ENCODE measurements around the gene CDC42SE2. TPM values are rescaled to one million over a fixed set of nuclear protein-coding genes. Genes with fewer than 3 reads are reported as not detected.

CDC42SE2 gene
- total RNA-seq, 2 experiments from 2014 or later: 68.3 to 99.6 TPM

GRCh38 chr5:131419877-131420276 lies 156.0 kb downstream of the CDC42SE2 start:
- Mint-ChIP-seq H3K27me3 (no peaks in the 10 kb centered on the region), H3K4me1 (peaks cover 29% of the 10 kb centered on the region), H3K4me3 (no peak overlapping the region), H3K27ac (peak overlapping the region; percentile 71), H3K9me3 (ENCODE audit: low read depth) (no peaks in the 10 kb centered on the region), H3K36me3 (ENCODE audit: low read depth) (peaks cover 18% of the 10 kb centered on the region)
- no peak for DNase-seq
- ChIA-PET CTCF (interaction anchor here (0.9 to 1.0 kb wide), 3 partner anchors 14 to 549 kb away, joined by 3 to 4 read pairs (median 3); no protein-coding TSS in a partner anchor), POLR2A (no interaction called here)
- intact Hi-C loops (cut with DNase I, micrococcal nuclease): loop anchor here (5.0 to 10.0 kb wide), 4 partner anchors 38 to 1313 kb away; no protein-coding TSS in a partner anchor
- no peak for ATAC-seq

- Mint-ChIP-seq H3K27ac (peak overlapping the region; percentile 39), H3K4me1 (peaks cover 15% of the 10 kb centered on the region), H3K27me3 (no peaks in the 10 kb centered on the region), H3K9me3 (ENCODE audit: low read depth) (no peaks in the 10 kb centered on the region), H3K36me3 (ENCODE audit: low read depth) (peaks cover 30% of the 10 kb centered on the region), H3K4me3 (no peak overlapping the region)
- DNase-seq (no peak), ATAC-seq (no peak)
- intact Hi-C loops (cut with DNase I, micrococcal nuclease): loop anchor here (5.0 to 10.0 kb wide), 2 partner anchors 582 to 584 kb away; no protein-coding TSS in a partner anchor
- CTCF ChIA-PET: interaction anchor here (0.6 to 2.3 kb wide), 12 partner anchors 9 to 585 kb away, joined by 3 to 8 read pairs (median 4); no protein-coding TSS in a partner anchor
- POLR2A ChIA-PET: no interaction called here
Measured at GRCh38 chr5:131423056-131423455, 159.2 kb downstream of the CDC42SE2 start.

GRCh38 chr5:131426011-131426410 lies 162.2 kb downstream of the CDC42SE2 start:
- Mint-ChIP-seq H3K4me1 (peaks cover 11% of the 10 kb centered on the region), H3K27ac (no peak overlapping the region), H3K9me3 (ENCODE audit: low read depth) (no peaks in the 10 kb centered on the region), H3K4me3 (no peak overlapping the region), H3K36me3 (ENCODE audit: low read depth) (peaks cover 49% of the 10 kb centered on the region), H3K27me3 (no peaks in the 10 kb centered on the region)
- intact Hi-C loops (cut with DNase I, micrococcal nuclease): loop anchor here in 1 of 2 experiments (10.0 kb wide), 1 partner anchor 579 kb away; no protein-coding TSS in a partner anchor
- ATAC-seq (no peak), DNase-seq (no peak)
- CTCF ChIA-PET: interaction anchor here (0.7 to 1.2 kb wide), 2 partner anchors 11 to 582 kb away, joined by 3 to 5 read pairs; no protein-coding TSS in a partner anchor
- POLR2A ChIA-PET: no interaction called here

- no peaks in the 10 kb centered on the region for H3K9me3 Mint-ChIP-seq (ENCODE audit: low read depth)
- ATAC-seq (no peak), DNase-seq (no peak)
- H3K4me3 Mint-ChIP-seq: no peak overlapping the region
- H3K36me3 Mint-ChIP-seq (ENCODE audit: low read depth): peaks cover 64% of the 10 kb centered on the region
- peaks cover 8% of the 10 kb centered on the region for H3K4me1 Mint-ChIP-seq
- intact Hi-C loops (cut with DNase I, micrococcal nuclease): no loop called here
- ChIA-PET POLR2A (interaction anchor here (0.5 kb wide), 1 partner anchor 13 kb away, joined by 3 read pairs; no protein-coding TSS in a partner anchor), CTCF (interaction anchor here (1.2 kb wide), 1 partner anchor 577 kb away, joined by 3 read pairs; no protein-coding TSS in a partner anchor)
- peak overlapping the region; percentile 25 for H3K27ac Mint-ChIP-seq
- H3K27me3 Mint-ChIP-seq: no peaks in the 10 kb centered on the region
Measured at GRCh38 chr5:131430794-131431193, 166.9 kb downstream of the CDC42SE2 start.

GRCh38 chr5:131431794-131432193 lies 167.9 kb downstream of the CDC42SE2 start:
- H3K27ac Mint-ChIP-seq: no peak overlapping the region
- no peak for ATAC-seq
- H3K27me3 Mint-ChIP-seq: no peaks in the 10 kb centered on the region
- DNase-seq: no peak
- no peaks in the 10 kb centered on the region for H3K9me3 Mint-ChIP-seq (ENCODE audit: low read depth)
- H3K4me3 Mint-ChIP-seq: no peak overlapping the region
- ChIA-PET CTCF (interaction anchor here (1.2 kb wide), 1 partner anchor 576 kb away, joined by 3 read pairs; no protein-coding TSS in a partner anchor), POLR2A (no interaction called here)
- H3K36me3 Mint-ChIP-seq (ENCODE audit: low read depth): peaks cover 61% of the 10 kb centered on the region
- intact Hi-C loops (cut with DNase I, micrococcal nuclease): no loop called here
- peaks cover 4% of the 10 kb centered on the region for H3K4me1 Mint-ChIP-seq

DNA sequence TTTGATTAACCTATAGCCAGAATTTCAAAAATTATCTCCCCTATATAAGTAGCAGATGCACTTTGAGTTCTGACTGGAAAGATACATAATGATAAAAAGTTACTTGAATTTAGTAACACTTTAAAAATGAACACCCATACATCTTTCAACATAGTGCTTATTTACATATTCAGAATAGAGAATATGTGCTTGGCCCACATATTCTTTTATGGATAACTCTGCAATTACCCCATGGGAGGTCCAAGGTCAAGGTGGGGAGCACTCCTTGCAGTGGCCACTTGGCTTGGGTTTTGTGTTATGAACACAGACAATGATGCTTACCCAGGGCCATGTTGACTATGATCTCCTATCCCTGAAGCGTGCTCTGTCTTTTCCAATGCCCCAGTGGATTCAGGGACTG lies 169.3 kb downstream of the CDC42SE2 start:
- Mint-ChIP-seq H3K27me3 (no peaks in the 10 kb centered on the region), H3K9me3 (ENCODE audit: low read depth) (no peaks in the 10 kb centered on the region), H3K4me1 (peaks cover 4% of the 10 kb centered on the region), H3K4me3 (no peak overlapping the region), H3K27ac (no peak overlapping the region), H3K36me3 (ENCODE audit: low read depth) (peaks cover 71% of the 10 kb centered on the region)
- ATAC-seq (no peak), DNase-seq (no peak)
- ChIA-PET CTCF (interaction anchor here (0.7 kb wide), 1 partner anchor 1332 kb away, joined by 3 read pairs; no protein-coding TSS in a partner anchor), POLR2A (no interaction called here)
- intact Hi-C loops (cut with DNase I, micrococcal nuclease): no loop called here

GRCh38 chr5:131436081-131436480 lies 172.2 kb downstream of the CDC42SE2 start:
- H3K27me3 Mint-ChIP-seq: no peaks in the 10 kb centered on the region
- peak overlapping the region; percentile 27 for H3K27ac Mint-ChIP-seq
- ATAC-seq (no peak), DNase-seq (no peak)
- intact Hi-C loops (cut with DNase I, micrococcal nuclease): no loop called here
- ChIA-PET POLR2A (no interaction called here), CTCF (interaction anchor here (0.6 to 1.5 kb wide), 5 partner anchors 10 to 153 kb away, joined by 3 to 5 read pairs (median 4); no protein-coding TSS in a partner anchor)
- H3K4me3 Mint-ChIP-seq: no peak overlapping the region
- H3K4me1 Mint-ChIP-seq: peaks cover 3% of the 10 kb centered on the region
- peaks cover 67% of the 10 kb centered on the region for H3K36me3 Mint-ChIP-seq (ENCODE audit: low read depth)
- no peaks in the 10 kb centered on the region for H3K9me3 Mint-ChIP-seq (ENCODE audit: low read depth)

- POLR2A ChIA-PET: no interaction called here
- no peak for DNase-seq
- ATAC-seq: no peak
- Mint-ChIP-seq H3K36me3 (ENCODE audit: low read depth) (peaks cover 55% of the 10 kb centered on the region), H3K4me3 (no peak overlapping the region), H3K27ac (no peak overlapping the region), H3K4me1 (peaks cover 11% of the 10 kb centered on the region), H3K9me3 (ENCODE audit: low read depth) (no peaks in the 10 kb centered on the region), H3K27me3 (no peaks in the 10 kb centered on the region)
- intact Hi-C loops (cut with DNase I, micrococcal nuclease): no loop called here
- CTCF ChIA-PET: interaction anchor here (1.0 to 1.6 kb wide), 3 partner anchors 12 to 22 kb away, joined by 3 read pairs; no protein-coding TSS in a partner anchor
Measured at GRCh38 chr5:131441184-131441583, 177.3 kb downstream of the CDC42SE2 start.

Other genes with a start within 250 kb of the CDC42SE2 start
- gene HINT1, start 98.8 kb upstream of the CDC42SE2 start, total RNA-seq: 100 to 1,000 TPM; 298 to 312 TPM
- 10 to 100 TPM; 16.0 to 20.7 TPM for gene LYRM7, start 93.1 kb upstream of the CDC42SE2 start, total RNA-seq